Suprapubic skin (tissue), 4 donors: Measurements from ENCODE around the gene ERRFI1. TPM values are rescaled to one million over a fixed set of nuclear protein-coding genes. Genes with fewer than 3 reads are reported as not detected.

Experiments
- DNase-seq, 2 donors: peaks; one replicate each; pipeline ENCODE4 v3.0.0-alpha.2; 2019; ENCODE audit warnings: low spot score in 2 of 2
- H3K27ac ChIP-seq: fragments of 200-600 bp; sonication (generic); one replicate; pipeline ENCODE4 v1.5.1; 2019
- H3K27me3 ChIP-seq: fragments of 200-600 bp; sonication (generic); one replicate; pipeline ENCODE4 v1.5.1; 2019
- H3K36me3 ChIP-seq: fragments of 200-600 bp; sonication (generic); one replicate; pipeline ENCODE4 v1.5.1; 2019
- H3K4me1 ChIP-seq: fragments of 200-600 bp; sonication (generic); one replicate; pipeline ENCODE4 v1.5.1; 2019
- H3K4me3 ChIP-seq: fragments of 200-600 bp; sonication (generic); one replicate; pipeline ENCODE4 v1.5.1; 2019; ENCODE audit warnings: mild to moderate bottlenecking
- H3K9me3 ChIP-seq: fragments of 200-600 bp; sonication (generic); one replicate; pipeline ENCODE4 v1.5.1; 2019
- CTCF ChIP-seq, 2 donors: fragments of 200-600 bp in 1 of 2; fragments of 450-650 bp in 1 of 2; sonication (generic) in 1 of 2; IDR thresholded peaks; one replicate each; pipeline ENCODE4 v1.5.1; 2016 to 2019; ENCODE audit warnings: antibody characterized with exemption in 2 of 2, mild to moderate bottlenecking in 1 of 2, moderate library complexity in 1 of 2
- EP300 ChIP-seq: sonication (generic); formaldehyde crosslinking; IDR thresholded peaks from one replicate; pipeline ENCODE4 v1.6.1; 2017; ENCODE audit warnings: antibody characterized with exemption
- POLR2A ChIP-seq, 2 donors: fragments of 450-650 bp; IDR thresholded peaks; one replicate each; pipeline ENCODE4 v1.6.1; 2017; ENCODE audit warnings: antibody characterized with exemption in 2 of 2, mild to moderate bottlenecking in 2 of 2, moderate library complexity in 2 of 2
- POLR2AphosphoS5 ChIP-seq, 3 donors: sonication (generic); formaldehyde crosslinking; IDR thresholded peaks; one replicate each; pipeline ENCODE4 v1.6.1; 2017; ENCODE audit warnings: antibody characterized with exemption in 3 of 3
- WGBS: methylation state at CpG from one replicate; pipeline ENCODE4 v1.1.5; 2018; 5-methylcytosine and 5-hydroxymethylcytosine counted together
- total RNA-seq, 4 donors: library from RNA; depleted of rRNA; stranded (reverse); fragments of >200 nt; gene quantifications; one replicate each; pipeline ENCODE4 v1.1.0, GENCODE V29; 2016

The ERRFI1 gene
- total RNA-seq, 4 donors from 2014 or later, result 128 to 312 (median 262) TPM

GRCh38 chr1:8040586-8040985 is 14.5 kb upstream of the ERRFI1 start:
- no peaks in the 10 kb centered on the region for H3K36me3 ChIP-seq
- H3K27me3 ChIP-seq, result no peaks in the 10 kb centered on the region
- peak in 1 of 2 donors; percentile 79 for DNase-seq
- H3K27ac ChIP-seq, result no peak overlapping the region
- no peaks in the 10 kb centered on the region for H3K9me3 ChIP-seq
- no peak for TF ChIP-seq CTCF (IDR thresholded peaks at IDR 0.05)
- no peak for TF ChIP-seq POLR2AphosphoS5 (IDR thresholded peaks at IDR 0.05)
- TF ChIP-seq POLR2A (IDR thresholded peaks at IDR 0.05), result no peak
- TF ChIP-seq EP300, result no peak
- 78% methylated on average over 1 of the region's 1 CpG for WGBS
- H3K4me1 ChIP-seq, result no peaks in the 10 kb centered on the region
- no peak overlapping the region for H3K4me3 ChIP-seq

GRCh38 chr1:8039071-8039470 is 13.0 kb upstream of the ERRFI1 start:
- Histone ChIP-seq H3K36me3 (no peaks in the 10 kb centered on the region), H3K4me3 (no peak overlapping the region), H3K4me1 (no peaks in the 10 kb centered on the region), H3K9me3 (no peaks in the 10 kb centered on the region), H3K27ac (no peak overlapping the region), H3K27me3 (no peaks in the 10 kb centered on the region)
- TF ChIP-seq CTCF (IDR thresholded peaks at IDR 0.05), result no peak
- TF ChIP-seq EP300, result no peak
- no peak for TF ChIP-seq POLR2A (IDR thresholded peaks at IDR 0.05)
- TF ChIP-seq POLR2AphosphoS5 (IDR thresholded peaks at IDR 0.05), result no peak
- 88% methylated on average over 2 of the region's 2 CpGs for WGBS
- no peak for DNase-seq

GRCh38 chr1:8035289-8035688 is 9.2 kb upstream of the ERRFI1 start:
- H3K4me3 ChIP-seq, result no peak overlapping the region
- 85% methylated on average over 4 of the region's 4 CpGs for WGBS
- H3K4me1 ChIP-seq, result no peaks in the 10 kb centered on the region
- no peaks in the 10 kb centered on the region for H3K27me3 ChIP-seq
- DNase-seq, result no peak
- no peaks in the 10 kb centered on the region for H3K9me3 ChIP-seq
- H3K27ac ChIP-seq, result no peak overlapping the region
- H3K36me3 ChIP-seq, result no peaks in the 10 kb centered on the region
- TF ChIP-seq EP300 (no peak), POLR2AphosphoS5 (IDR thresholded peaks at IDR 0.05) (no peak), CTCF (IDR thresholded peaks at IDR 0.05) (no peak), POLR2A (IDR thresholded peaks at IDR 0.05) (no peak)

- Histone ChIP-seq H3K36me3 (no peaks in the 10 kb centered on the region), H3K9me3 (no peaks in the 10 kb centered on the region), H3K27me3 (no peaks in the 10 kb centered on the region), H3K27ac (no peak overlapping the region), H3K4me3 (no peak overlapping the region), H3K4me1 (no peaks in the 10 kb centered on the region)
- no peak for DNase-seq
- TF ChIP-seq POLR2A (IDR thresholded peaks at IDR 0.05), result no peak
- no peak for TF ChIP-seq CTCF (IDR thresholded peaks at IDR 0.05)
- no peak for TF ChIP-seq POLR2AphosphoS5 (IDR thresholded peaks at IDR 0.05)
- no peak for TF ChIP-seq EP300
- 89% methylated on average over 6 of the region's 6 CpGs for WGBS
Observed at GRCh38 chr1:8033322-8033721, 7.2 kb upstream of the ERRFI1 start.

- Histone ChIP-seq H3K36me3 (no peaks in the 10 kb centered on the region), H3K27me3 (no peaks in the 10 kb centered on the region), H3K9me3 (no peaks in the 10 kb centered on the region), H3K4me3 (no peak overlapping the region), H3K4me1 (peaks cover 9% of the 10 kb centered on the region), H3K27ac (no peak overlapping the region)
- TF ChIP-seq CTCF (IDR thresholded peaks at IDR 0.05), result no peak
- TF ChIP-seq POLR2AphosphoS5 (IDR thresholded peaks at IDR 0.05), result no peak
- TF ChIP-seq EP300, result no peak
- TF ChIP-seq POLR2A (IDR thresholded peaks at IDR 0.05), result no peak
- 86% methylated on average over 3 of the region's 3 CpGs for WGBS
- DNase-seq, result no peak
Observed at GRCh38 chr1:8032366-8032910, 6.3 kb upstream of the ERRFI1 start.
